T-helper 1 cell (primary cell): ENCODE results near the gene PAX2.

Experiments
- DNase-seq, 5 donors: peaks; one replicate each; pipeline ENCODE4 v3.0.0-alpha.2; 2012 to 2020

PAX2 gene

DNA sequence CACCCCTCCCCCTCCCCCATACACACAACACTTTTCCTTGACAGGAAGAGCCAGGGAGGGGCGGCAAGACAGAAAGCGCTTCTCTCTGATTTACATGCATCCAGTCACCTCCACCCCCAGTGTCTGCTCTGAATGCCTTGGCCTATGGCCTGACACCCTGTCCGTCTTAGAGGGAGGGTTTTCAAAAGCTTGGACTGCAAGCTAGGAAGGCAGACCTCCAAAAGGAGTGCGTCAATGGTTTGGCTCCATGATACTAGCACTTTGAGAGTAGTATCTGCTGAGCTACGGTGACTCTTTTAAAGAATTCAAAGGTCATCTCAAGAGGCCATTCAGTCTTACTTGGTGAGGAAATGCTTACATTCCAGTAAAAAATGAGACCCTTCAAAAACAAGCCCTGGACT lies 20.3 kb upstream of the PAX2 start:
- DNase-seq = no peak

DNA sequence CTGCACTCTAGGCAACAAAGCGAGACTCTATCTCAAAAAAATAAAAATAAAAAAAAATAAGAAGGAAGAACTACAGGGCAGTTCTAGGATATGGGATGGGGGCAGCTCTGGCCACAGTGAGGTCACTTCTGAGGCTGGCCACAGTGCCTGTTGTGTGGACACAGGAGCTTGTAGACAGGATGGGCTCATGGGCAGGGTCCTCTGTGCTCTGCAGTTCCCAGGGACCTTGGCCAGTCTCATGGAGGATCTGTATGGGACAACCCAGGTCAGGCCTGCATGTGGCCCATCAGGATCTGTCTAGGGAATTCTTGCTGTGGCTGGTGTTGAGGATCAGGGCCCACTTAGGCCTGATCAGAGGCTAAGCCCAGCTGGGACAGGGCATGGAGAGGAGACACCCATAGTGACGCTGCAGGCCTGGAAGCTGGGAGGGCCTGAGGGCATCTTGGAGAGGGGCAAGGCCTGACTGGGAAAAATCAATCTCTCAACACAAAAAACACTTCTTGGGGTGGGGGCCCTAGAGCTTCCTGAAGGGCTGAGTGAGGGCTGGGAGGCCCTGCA lies 19.4 kb upstream of the PAX2 start:
- DNase-seq = no peak

DNA sequence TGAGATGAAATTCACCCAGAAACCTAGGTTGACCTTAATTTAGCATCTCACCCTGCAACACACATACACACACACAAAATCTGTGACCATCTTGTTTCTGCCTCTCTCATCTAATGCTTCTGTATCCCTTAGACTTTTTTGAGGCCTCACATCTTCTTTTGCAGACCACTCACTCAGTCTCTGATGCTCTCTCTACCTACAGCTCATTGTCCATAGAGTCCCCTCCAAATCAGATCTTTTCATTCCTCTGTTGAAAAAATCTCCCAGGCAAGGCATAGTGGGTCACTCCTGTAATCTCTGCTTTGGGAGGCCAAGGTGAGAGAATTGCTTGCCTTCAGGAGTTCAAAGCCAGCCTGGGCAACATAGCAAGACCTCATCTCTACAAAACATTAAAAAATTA lies 17.6 kb upstream of the PAX2 start:
- no peak for DNase-seq

DNA sequence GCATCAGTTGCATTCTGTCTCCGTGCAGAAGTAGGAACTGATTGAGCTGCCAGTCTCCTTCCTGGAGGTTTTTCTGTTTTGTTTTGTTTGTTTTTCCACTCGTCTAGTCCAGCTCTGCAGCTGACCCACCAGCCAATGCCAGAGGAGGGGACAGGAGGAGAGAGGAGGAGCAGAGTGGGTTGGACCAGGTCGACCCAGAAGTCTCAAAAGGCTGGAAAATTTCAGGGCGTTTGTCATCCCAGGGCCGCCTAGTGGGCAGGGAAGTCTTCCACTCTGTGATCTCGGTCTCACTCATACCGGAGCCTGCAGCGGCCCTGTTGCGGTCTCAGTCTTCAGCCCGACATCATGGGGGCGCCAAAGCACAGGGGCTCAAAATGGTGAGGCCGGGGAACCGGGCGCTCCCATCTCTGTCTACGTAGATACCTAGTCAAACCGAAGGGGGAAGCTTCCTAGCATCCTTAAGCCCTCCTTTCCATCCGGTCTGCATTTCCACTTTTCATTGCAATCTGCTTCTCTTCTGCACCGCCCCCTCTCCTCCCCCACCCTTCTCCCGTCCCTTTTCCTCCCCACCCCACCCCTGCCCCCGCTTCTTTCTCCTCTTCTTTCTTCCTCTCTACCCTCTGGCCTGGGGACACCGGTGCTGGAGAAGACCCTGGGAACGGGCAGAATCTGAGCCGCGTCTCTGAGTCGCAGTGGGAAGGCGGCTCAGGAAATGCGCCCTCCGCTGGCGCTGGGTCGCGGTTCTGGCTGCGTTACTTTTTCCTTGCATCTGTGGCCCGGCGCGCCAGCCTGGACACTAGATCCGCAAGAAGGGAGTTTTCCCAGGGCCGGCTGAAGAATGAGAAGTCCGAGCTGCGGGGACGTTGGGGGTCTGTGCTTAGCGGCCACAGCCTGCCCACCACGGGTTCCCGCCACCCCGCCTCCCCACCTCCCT lies 16.2 kb upstream of the PAX2 start:
- peak in 1 of 5 donors; percentile 23 for DNase-seq

DNA sequence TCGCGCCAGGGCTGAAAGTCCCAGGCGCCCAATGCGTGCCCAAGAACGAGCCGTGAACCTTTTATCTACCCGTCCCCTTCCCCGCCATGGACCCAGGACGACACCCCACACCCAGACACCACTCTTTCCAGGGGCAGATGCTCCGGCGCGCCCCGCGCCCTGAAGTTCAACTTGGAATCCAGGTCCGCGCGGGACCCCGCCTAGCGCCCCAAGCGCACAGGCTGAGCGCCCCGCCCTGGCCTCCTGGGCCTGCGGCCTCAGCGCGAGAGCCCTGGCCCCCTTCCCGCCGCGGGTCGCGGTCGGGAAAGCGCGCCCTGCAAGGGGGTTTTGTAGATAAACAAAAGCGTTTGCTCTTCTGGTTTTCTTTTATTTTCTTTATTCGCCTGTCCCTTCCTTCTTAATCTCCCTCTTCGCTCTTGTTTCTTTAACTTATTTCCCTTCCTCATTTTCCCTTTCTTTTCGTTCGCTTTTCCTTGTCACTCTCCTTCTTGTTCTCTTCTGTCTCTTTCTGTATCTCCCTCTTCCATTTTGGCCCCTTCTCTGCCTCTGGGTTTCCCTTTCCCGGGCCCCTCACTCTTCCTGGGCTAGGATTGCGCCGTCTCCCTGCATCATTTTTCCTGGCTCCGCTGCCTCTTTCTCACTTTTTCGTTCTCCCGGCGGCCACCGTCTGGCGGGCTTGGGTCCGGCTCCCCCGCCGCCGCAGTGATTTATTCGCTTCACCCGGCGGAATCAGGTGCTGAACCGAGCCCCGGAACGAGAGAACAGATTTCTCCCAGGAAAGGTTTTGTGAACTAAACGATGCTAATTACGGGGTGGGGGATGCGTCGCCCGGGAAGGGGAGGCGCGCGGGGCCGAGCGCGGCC lies 15.3 kb upstream of the PAX2 start:
- DNase-seq = no peak

DNA sequence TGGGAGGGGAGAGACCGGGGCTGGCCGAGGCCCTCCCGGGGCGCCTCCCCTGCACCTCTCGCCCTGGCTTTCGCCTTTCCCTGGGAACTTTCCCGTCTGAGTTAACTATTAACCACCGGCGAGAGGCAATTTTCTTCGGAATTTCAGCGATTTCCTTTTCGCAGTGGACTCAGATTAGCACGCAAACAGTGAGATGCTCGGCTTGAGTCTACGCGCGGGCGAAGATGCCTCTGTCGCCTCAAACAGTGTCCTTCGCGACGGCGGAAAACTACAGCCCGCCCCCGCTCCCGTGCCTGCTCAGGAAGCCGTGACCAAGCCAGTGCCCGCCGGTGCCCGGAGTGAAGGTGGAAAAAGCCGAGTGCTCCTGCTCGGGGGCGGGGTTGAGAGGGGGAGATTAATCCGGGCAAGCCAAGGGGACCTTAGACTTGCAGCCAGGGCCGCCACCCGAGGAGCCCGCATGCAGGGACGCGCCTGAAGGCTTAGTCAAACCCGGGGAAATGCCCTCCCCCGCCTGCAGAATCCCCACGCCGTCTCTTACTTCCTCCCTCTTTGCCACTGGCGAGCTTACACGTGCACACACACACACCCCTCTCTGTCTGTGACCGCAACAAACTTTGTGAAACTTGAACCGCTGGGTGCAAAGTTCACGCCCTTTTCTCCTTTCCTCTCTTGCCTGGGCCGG lies 14.5 kb upstream of the PAX2 start:
- peak in 1 of 5 donors; percentile 54 for DNase-seq

DNA sequence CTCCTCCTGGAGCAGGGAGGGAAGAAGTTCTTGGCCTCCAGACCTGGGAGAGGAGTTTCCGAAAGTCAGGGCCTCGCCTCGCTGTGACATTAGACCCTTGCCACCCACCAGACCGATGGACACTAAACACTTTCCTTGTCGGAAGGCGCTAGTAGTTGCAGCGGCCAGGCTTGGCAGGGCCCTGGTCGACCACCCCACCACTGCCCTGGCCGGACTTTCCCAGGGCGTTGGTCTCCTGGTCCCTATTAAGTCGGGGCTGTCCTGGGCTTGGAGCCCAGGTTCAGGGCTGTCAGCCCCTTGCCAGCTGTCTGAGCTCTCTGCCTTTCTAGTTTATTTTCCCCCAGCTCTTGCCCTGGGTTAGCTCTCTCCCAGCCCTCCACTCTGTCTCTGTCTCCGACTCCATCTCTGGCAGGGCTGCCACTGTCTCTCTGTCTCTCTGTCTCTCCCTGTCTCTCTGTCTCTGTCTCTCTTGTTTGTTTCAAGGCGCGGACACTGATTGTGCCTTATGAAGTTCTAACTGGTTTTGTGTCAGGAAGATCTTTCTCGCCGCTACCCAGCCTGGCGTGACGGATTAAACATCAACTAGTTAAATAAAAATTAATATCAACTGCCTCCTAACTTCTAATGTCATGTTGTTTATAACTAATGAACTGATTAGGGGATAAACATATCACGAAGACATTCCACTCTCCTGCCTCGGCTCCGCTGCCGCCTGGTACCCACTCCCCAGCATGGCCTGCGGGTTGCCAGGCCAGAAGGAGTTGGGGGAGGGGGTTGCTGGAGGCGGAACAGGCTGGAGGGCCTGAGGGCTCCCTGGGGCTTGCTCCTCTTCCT lies 13.8 kb upstream of the PAX2 start:
- no peak for DNase-seq

DNA sequence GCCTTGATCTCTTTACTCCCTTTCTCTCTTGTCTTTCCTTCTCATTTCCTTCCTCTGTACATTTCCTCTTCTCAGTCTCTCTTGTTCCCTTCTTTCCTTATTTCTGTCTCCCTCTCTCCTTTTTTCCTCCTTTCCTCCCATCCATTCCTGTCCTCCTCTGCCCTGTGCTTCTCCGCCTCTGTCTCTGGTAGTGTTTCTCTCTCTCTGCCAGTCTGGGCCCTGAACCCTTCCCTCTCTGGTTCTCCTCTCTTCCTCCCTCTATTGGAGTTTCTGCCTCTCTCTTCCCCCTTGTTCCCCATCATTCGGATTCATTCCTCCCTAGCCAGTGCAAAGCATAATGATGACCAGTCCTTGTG lies 13.2 kb upstream of the PAX2 start:
- DNase-seq = no peak

DNA sequence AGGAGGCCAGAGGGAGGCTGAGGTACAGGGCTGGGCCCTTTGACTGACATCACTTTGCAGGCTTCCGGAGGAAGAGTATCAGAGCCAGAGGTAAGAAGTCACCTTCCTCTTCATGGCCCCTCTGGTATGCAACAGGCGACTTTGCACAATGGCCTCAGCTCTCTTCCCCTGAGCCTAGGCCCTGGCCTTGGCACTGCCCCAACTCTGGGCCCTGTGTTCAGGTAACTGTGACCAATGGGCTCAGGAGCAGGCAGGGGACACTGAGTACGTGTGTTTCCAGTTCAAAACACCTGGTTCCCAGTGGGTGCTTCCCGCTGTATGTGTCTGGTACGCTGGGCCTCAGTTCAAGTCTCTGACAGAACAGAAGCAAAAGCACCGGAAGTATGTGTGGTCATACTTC lies 12.1 kb upstream of the PAX2 start:
- DNase-seq = no peak

DNA sequence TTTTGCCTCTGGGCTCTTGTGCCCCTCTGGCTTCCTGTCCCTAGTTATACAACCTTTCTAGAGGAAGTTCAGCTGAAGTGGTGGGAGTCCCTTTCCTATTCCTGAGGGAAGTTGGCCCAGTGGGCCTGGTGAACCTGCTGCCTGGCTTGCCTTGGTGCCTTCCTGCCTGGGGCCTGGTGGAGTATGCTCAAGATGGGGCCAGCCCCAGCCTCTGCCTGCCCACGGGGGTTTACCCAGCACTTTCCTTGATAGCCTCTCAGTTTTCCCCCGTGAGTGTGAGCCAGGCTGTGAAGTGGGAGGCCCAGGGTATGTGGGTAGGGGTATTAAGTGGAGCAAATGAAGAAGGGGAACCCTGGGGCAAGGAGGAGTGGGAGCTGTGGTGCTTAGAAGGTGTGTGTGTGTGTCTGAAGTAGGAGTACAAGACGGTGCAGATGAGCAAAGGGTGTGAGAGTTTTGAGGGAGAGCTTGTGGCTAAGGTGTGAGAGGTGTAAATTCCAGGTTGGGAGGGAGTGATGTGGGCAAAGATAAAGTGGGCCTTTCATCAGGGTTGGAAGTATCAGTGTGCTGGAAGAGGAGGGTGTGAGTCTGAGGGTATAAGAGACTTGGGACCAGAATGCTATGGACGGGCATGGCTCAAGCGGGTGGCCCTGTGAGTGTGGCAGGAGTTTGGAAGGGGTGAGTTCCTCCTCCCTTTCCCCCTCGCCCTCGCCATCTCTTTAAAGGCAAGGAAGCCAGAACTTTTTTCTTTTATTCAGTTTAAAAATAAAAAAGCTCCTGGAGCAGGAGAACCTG lies 10.9 kb upstream of the PAX2 start:
- no peak for DNase-seq

DNA sequence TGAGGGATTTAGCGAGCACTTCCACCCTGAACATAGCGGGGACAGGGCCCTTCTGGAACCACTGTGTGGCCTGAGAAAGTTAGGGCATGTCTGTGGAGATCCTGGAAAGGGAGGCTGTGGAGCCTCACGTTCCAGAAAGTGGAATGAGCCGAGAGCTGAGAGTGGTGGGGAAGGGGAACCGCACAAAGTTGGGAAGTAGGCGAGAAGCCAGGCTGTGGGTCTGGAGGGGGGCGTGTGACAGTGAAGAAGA lies 10.4 kb upstream of the PAX2 start:
- no peak for DNase-seq

DNA sequence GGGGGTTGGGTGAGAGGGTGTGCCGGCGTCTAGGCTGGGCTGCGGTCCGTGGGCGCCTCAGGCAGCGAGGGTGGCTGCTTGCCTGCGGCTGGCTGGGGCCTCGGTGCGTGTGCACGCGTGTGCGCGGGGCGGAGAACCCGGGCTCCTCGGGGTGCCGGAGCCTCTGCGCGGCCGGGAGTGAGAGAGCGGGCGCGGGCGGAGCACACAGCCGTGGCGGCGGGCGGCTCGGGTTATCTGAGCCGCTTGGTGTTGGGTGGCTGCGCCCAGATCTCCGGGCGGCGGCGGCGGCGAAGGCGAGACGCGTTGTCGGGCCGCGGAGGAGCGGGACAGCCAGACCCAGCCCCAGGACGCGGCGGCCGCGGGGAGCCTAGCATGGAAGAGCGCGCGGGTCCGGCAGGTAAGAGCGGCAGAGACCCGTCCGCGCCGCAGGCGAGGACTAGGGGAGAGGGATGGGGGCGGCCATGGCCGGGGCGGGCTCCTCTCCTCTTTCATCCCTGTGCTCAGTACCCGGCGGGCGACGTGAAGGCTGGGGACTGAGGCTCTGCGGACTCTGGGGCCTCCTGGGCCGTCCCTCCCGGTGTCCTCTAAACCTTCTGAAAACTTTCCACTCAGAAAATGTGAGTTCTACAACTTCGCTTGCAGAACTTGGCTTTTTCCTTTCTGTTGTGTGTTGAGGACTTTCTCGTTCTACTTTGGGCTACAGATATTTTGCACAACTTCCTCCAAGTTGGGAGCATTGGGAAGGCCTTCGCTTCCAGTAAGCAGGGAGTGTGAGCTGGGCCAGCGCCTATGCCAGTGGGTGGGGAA lies 9.8 kb upstream of the PAX2 start:
- DNase-seq = no peak

DNA sequence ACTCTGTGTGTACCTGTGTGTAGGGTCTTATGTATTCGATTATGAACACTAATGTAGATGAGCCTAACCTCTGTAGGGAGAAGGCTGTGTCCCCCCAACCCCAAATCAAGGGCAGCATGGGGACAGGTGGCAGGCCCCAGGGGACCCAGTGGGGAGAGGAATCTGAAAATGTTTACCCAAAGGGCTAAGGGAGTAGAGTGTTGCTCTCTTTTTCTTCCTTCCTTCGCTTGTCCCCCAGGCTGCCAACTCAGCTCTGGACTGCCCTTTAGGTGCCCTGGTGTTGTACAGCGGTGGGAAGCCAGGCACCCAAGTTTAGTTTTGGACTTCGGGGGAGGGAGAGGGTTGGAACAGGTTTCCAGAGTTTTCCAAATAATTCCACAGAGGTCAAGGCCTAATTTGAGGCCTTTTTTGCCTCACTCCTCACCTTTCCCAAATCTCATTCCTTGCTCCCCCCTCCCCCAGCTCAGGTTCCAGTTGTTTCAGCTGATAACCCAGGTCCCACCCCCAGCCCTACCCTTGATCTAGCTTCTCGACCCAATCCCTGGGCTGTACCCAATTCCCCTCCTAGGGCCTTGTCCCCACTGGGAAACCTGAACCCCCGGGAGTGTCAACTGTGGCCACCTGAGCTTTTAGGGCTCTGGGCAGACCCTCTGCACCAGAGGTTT lies 9.1 kb upstream of the PAX2 start:
- DNase-seq = no peak

DNA sequence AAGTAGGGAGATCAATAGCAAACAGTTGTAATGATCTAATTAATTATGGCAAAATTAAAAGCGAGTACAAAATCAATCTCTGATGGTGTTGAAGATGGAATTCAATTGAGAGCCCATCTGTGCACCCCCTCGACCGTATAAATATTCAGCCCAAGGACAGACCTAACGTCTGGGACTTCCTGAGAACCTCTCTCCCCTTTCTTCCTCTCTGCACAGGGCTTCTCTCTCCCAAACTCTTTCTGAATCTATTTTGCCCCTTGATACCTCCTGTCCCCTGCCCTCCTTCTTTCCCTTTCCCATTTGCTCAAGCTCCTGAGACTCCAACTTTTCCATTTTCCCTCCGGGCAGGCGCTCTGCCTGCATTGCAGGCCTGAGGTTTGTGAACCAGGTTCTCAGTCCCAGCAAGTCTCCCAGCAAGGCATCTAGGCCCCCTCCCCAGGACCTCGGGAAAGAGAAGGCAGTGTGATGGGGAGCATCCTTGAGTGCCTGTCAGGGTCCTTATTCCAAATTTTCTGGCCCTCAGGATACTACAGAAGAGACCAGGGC lies 8.5 kb upstream of the PAX2 start:
- DNase-seq = no peak

DNA sequence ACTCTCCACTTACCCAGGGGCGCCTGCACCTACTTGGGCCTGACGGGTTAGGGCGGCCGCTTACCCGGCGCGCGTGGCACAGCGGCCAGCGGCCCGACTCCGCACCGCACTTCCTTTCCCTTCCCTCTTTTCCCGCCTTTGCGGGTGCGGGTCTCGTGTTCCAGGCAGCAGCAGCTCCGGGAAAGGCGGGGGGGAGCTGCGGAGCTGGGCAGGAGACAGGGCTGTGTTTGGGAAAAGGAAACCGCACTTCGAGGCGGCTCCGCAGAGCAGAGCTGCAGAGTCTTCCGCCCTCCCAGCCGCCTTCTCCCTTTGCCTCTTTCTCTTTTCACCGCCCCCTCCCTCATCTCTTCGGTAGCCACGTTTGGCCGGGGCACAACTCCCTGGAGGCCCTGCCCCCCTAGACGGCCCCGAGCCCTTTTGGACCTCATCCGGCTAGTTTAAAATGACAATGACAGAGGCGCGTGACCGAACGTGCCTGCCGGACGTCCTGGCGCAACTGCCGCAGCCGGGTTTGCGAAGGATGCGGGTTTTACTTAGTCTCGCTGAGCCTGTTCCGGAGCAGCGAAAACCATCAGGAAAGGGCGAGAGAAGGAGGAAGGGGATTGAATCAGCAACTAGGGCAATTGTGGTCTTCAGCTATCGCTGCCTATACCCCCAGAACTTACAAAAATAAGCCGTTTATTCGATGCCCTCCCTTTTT lies 7.9 kb upstream of the PAX2 start:
- peak in 1 of 5 donors; percentile 25 for DNase-seq

DNA sequence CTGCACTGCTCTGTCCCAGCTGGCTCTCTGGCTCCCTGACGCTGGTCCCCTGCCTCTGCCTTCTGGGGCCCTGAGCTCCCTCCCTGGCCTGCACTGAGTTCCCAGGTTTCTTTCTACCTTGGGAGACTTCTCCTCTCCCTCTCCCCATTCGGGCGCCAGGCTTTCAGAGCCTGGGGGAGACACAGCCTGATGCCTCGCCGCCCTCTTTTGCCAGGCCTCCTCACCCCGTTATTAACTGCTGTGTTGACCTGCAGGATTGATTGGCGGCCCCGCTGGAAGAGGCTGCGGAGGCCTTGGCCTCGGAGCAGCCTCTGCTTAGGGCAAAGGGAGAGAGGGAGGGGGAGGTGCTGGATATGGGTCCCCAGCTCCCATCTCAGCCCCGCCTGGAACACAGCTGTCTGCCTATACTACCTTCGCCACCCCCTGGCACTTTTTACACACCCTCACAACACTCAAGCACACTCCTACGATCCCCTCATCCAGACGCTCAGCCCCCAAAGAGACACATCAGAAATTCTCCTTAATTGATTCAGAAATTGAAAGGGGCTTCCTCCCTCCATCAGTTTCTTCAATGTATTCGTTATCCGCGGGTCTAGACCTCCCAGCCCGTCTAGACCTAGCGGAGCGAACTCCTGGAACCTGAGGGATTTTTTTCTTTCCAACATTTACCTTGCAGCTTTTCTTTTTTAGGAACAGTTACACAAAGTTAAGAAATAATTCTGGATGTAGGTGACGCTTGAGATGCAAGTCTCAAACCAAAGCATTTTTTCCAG lies 7.1 kb upstream of the PAX2 start:
- DNase-seq = no peak

DNA sequence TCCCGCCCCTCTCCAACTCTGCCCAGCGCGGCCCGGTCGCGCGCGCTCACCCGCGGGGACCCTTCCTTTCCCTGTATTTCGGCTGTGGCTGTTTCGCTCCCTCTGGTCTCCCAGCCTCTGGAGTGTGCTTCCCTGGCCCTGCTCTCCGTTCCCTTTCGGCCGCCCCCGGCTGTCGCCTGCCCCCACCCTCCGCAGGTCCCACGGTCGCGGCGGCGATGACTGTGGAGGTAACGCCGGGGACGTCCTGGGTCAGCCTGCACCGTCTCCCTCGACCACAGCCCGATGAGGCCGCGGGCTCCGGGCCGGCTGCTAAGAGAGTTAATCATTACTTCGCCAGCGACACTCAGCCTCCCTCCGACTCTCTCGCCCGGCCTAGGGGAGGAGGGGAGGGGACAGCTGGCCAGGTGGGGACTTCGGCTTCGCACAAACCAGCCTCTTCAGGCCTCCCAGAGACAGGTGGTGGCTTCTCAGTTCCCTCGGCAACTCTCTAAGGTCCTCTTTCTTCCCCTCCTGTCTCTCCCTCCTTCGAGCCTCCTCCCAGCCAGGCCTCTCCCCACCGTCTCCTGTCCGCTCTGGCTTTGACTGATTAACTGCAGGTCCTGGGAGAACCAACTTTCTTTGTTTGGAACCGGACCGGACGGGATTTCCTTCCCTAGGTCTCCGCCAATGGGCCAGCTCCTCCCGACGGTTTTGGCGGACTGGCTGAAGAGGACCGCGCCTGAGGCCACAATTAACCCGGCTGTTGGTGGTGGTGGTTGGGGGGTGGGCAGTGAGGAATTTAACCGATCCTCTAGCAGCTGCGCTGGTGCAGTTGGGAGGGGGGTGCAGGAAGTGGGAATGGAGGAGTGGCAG lies 5.6 kb upstream of the PAX2 start:
- no peak for DNase-seq
